Stomach (tissue), 4 donors: ENCODE data around the gene PRRC2C.

ENCODE experiments used
- EP300 ChIP-seq: sonication (generic); formaldehyde crosslinking; IDR thresholded peaks from one replicate; pipeline ENCODE4 v1.6.1; 2017; ENCODE audit warnings: antibody characterized with exemption
- TF ChIP-seq, protein P1 (sequence below), 7 experiments: fragments of 450-650 bp in 4 of 7; fragments of 200-600 bp in 3 of 7; sonication (generic) in 3 of 7; IDR thresholded peaks; one replicate each; pipeline ENCODE4 v1.5.1; 2016 to 2019; ENCODE audit warnings: antibody characterized with exemption in 7 of 7, control low read depth in 2 of 7, mild to moderate bottlenecking in 1 of 7

- TF ChIP-seq, protein P1, sequence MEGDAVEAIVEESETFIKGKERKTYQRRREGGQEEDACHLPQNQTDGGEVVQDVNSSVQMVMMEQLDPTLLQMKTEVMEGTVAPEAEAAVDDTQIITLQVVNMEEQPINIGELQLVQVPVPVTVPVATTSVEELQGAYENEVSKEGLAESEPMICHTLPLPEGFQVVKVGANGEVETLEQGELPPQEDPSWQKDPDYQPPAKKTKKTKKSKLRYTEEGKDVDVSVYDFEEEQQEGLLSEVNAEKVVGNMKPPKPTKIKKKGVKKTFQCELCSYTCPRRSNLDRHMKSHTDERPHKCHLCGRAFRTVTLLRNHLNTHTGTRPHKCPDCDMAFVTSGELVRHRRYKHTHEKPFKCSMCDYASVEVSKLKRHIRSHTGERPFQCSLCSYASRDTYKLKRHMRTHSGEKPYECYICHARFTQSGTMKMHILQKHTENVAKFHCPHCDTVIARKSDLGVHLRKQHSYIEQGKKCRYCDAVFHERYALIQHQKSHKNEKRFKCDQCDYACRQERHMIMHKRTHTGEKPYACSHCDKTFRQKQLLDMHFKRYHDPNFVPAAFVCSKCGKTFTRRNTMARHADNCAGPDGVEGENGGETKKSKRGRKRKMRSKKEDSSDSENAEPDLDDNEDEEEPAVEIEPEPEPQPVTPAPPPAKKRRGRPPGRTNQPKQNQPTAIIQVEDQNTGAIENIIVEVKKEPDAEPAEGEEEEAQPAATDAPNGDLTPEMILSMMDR (IDR thresholded peaks at IDR 0.05): no peak
- TF ChIP-seq EP300: no peak
These were observed 152.7 kb downstream of the PRRC2C start for GRCh38 chr1:171637928-171638576.
